Measurements from ENCODE around the gene TRAF3IP3. TPM values are rescaled to one million over a fixed set of nuclear protein-coding genes. Genes with fewer than 3 reads are reported as not detected.

TRAF3IP3 gene
- polyA plus RNA-seq, 1 donor from 2014 or later: not detected

DNA sequence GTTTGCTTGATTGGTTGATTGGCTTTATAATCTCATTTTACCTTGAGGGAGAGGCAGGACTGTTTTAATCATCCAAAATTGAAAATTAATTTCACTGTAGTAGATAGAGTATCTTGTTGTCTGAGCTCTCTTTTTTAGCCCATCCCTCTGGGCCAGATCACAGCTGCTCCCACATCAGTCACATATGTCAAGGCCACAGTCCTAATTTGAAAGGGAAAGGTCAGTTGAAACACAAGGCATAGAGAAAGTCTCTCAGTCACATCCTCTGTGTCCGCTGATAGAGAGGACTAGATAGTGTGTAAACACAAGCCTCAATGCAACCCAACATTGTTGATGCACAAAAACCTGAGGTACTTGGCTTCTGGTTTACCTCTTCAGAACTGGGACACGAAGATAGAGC lies 21.7 kb downstream of the TRAF3IP3 start:
- TF ChIP-seq POLR2AphosphoS5 (IDR thresholded peaks at IDR 0.05): no peak
- TF ChIP-seq EZH2 (IDR thresholded peaks at IDR 0.05; ENCODE audit: borderline replicate concordance, insufficient read depth, low read length, poor library complexity, severe bottlenecking): no peak
- TF ChIP-seq, protein P1, sequence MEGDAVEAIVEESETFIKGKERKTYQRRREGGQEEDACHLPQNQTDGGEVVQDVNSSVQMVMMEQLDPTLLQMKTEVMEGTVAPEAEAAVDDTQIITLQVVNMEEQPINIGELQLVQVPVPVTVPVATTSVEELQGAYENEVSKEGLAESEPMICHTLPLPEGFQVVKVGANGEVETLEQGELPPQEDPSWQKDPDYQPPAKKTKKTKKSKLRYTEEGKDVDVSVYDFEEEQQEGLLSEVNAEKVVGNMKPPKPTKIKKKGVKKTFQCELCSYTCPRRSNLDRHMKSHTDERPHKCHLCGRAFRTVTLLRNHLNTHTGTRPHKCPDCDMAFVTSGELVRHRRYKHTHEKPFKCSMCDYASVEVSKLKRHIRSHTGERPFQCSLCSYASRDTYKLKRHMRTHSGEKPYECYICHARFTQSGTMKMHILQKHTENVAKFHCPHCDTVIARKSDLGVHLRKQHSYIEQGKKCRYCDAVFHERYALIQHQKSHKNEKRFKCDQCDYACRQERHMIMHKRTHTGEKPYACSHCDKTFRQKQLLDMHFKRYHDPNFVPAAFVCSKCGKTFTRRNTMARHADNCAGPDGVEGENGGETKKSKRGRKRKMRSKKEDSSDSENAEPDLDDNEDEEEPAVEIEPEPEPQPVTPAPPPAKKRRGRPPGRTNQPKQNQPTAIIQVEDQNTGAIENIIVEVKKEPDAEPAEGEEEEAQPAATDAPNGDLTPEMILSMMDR (IDR thresholded peaks at IDR 0.05; ENCODE audit: poor library complexity, severe bottlenecking): no peak
- no peak for TF ChIP-seq MXI1 (conservative IDR thresholded peaks at IDR 0.05; ENCODE audit: poor library complexity, severe bottlenecking)
- TF ChIP-seq EP300 (conservative IDR thresholded peaks at IDR 0.05; ENCODE audit: poor library complexity, severe bottlenecking): no peak
- TF ChIP-seq TAF1 (IDR thresholded peaks at IDR 0.05; ENCODE audit: low read depth): no peak
- H3K27ac ChIP-seq (ENCODE audit: low read length): no peak overlapping the region
- no peak overlapping the region for H3K4me3 ChIP-seq (ENCODE audit: low read length)
- H3K4me2 ChIP-seq (ENCODE audit: low read length): no peak overlapping the region
- H3K9ac ChIP-seq (ENCODE audit: low read length): no peak overlapping the region
- H3K9me2 ChIP-seq (ENCODE audit: insufficient read depth, low read length): no peaks in the 10 kb centered on the region
- no peaks in the 10 kb centered on the region for H3K36me3 ChIP-seq (ENCODE audit: insufficient read depth, low read length)
- no peaks in the 10 kb centered on the region for H4K20me1 ChIP-seq (ENCODE audit: insufficient read depth)
- H3K9me3 ChIP-seq (ENCODE audit: low read length): no peaks in the 10 kb centered on the region
- no peaks in the 10 kb centered on the region for H3K79me2 ChIP-seq (replicated peaks; ENCODE audit: insufficient read depth, low read length)
- no peaks in the 10 kb centered on the region for H3F3A ChIP-seq (ENCODE audit: insufficient read depth, low read length, poor library complexity, severe bottlenecking)
- no peak overlapping the region for H2AFZ ChIP-seq (ENCODE audit: low read depth, low read length)
- no peaks in the 10 kb centered on the region for H3K27me3 ChIP-seq (ENCODE audit: insufficient read depth, low read depth, low read length)

DNA sequence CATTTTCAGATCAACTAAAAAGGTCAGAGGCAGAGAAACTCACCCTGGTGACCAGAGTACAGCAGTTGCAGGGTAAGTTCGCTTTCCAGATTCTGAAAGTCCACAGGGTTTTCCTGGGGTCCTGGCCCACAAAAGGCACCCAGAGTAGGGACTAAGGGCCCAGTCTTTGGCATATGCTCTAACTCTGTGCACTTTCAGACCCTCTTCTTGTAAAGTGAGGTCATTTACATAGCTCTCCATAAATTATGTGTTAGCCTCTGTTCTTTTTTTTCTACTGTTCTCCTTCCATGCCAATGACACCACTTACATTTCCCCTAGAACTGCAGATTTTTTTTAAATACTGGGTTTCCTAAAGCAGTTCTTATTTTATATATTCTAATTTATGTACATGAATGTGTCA lies 22.2 kb downstream of the TRAF3IP3 start:
- no peak for TF ChIP-seq SMC3 (conservative IDR thresholded peaks at IDR 0.05; ENCODE audit: poor library complexity)
- TF ChIP-seq RAD21 (conservative IDR thresholded peaks at IDR 0.05): no peak
- TF ChIP-seq, protein P1 (IDR thresholded peaks at IDR 0.05; ENCODE audit: poor library complexity, severe bottlenecking): no peak
- TF ChIP-seq EP300 (conservative IDR thresholded peaks at IDR 0.05; ENCODE audit: poor library complexity, severe bottlenecking): no peak
- Histone ChIP-seq H3K9ac (ENCODE audit: low read length) (no peak overlapping the region), H4K20me1 (ENCODE audit: insufficient read depth) (no peaks in the 10 kb centered on the region), H3K4me2 (ENCODE audit: low read length) (no peak overlapping the region), H3K27ac (ENCODE audit: low read length) (no peak overlapping the region), H3F3A (ENCODE audit: insufficient read depth, low read length, poor library complexity, severe bottlenecking) (no peaks in the 10 kb centered on the region), H2AFZ (ENCODE audit: low read depth, low read length) (no peak overlapping the region), H3K4me3 (ENCODE audit: low read length) (no peak overlapping the region), H3K79me2 (replicated peaks; ENCODE audit: insufficient read depth, low read length) (no peaks in the 10 kb centered on the region), H3K9me3 (ENCODE audit: low read length) (no peaks in the 10 kb centered on the region), H3K9me2 (ENCODE audit: insufficient read depth, low read length) (no peaks in the 10 kb centered on the region), H3K36me3 (ENCODE audit: insufficient read depth, low read length) (no peaks in the 10 kb centered on the region), H3K27me3 (ENCODE audit: insufficient read depth, low read depth, low read length) (no peaks in the 10 kb centered on the region)

DNA sequence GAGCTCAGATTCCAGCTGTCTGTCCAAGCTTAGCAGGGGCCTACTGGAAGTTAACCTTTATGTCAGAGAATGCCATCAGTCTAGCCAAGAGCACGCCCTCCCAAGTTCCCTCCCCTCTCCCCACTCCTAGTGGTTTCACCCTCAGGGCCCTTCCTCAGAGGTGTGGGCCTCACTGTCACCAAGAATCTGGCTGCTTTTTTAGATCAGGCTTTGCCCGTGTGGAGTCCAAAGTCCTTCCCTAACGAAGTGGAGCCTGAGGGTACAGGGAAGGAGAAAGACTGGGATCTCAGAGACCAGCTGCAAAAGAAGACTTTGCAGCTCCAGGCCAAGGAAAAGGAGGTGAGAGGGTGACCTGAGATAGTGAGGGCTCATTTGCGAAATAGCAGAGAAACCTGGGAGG lies 24.4 kb downstream of the TRAF3IP3 start:
- H3K27ac ChIP-seq (ENCODE audit: low read length): no peak overlapping the region
- H3K36me3 ChIP-seq (ENCODE audit: insufficient read depth, low read length): no peaks in the 10 kb centered on the region
- no peaks in the 10 kb centered on the region for H3K79me2 ChIP-seq (replicated peaks; ENCODE audit: insufficient read depth, low read length)

More for the DNA sequence above, 24.4 kb downstream of the TRAF3IP3 start:
- H2AFZ ChIP-seq (ENCODE audit: low read depth, low read length): no peak overlapping the region
- no peaks in the 10 kb centered on the region for H3F3A ChIP-seq (ENCODE audit: insufficient read depth, low read length, poor library complexity, severe bottlenecking)
- H3K9me2 ChIP-seq (ENCODE audit: insufficient read depth, low read length): no peaks in the 10 kb centered on the region
- no peaks in the 10 kb centered on the region for H3K27me3 ChIP-seq (ENCODE audit: insufficient read depth, low read depth, low read length)
- H3K9me3 ChIP-seq (ENCODE audit: low read length): no peaks in the 10 kb centered on the region
- no peak overlapping the region for H3K4me3 ChIP-seq (ENCODE audit: low read length)
- TF ChIP-seq MXI1 (conservative IDR thresholded peaks at IDR 0.05; ENCODE audit: poor library complexity, severe bottlenecking) (no peak), REST (IDR thresholded peaks at IDR 0.05; ENCODE audit: borderline replicate concordance) (no peak), SMC3 (conservative IDR thresholded peaks at IDR 0.05; ENCODE audit: poor library complexity) (no peak), EZH2 (IDR thresholded peaks at IDR 0.05; ENCODE audit: borderline replicate concordance, insufficient read depth, low read length, poor library complexity, severe bottlenecking) (no peak), TAF1 (IDR thresholded peaks at IDR 0.05; ENCODE audit: low read depth) (no peak), RAD21 (conservative IDR thresholded peaks at IDR 0.05) (no peak), POLR2AphosphoS5 (IDR thresholded peaks at IDR 0.05) (no peak), EP300 (conservative IDR thresholded peaks at IDR 0.05; ENCODE audit: poor library complexity, severe bottlenecking) (no peak)
- TF ChIP-seq, protein P1 (IDR thresholded peaks at IDR 0.05; ENCODE audit: poor library complexity, severe bottlenecking): no peak
- no peak overlapping the region for H3K4me2 ChIP-seq (ENCODE audit: low read length)
- H4K20me1 ChIP-seq (ENCODE audit: insufficient read depth): no peaks in the 10 kb centered on the region
- no peak overlapping the region for H3K9ac ChIP-seq (ENCODE audit: low read length)

Data from neural cell (in vitro differentiated cells).